HuH-7 (cell line): Measurements from ENCODE around the gene FXYD3.
A peak's percentile ranks its signal among the peaks of the same experiment; 100 is the strongest.
"Not testable (repeated sequence)": the region's sequence is repeated elsewhere in the genome, so short reads cannot be mapped to it uniquely, and the experiment has no call there.

Experiments
- DNase-seq: peaks from one replicate; pipeline ENCODE4 v3.0.0; 2011; ENCODE audit warnings: low spot score

The FXYD3 gene

GRCh38 chr19:35142606-35143230 lies 27.1 kb downstream of the FXYD3 start:
- no peak for DNase-seq

DNA sequence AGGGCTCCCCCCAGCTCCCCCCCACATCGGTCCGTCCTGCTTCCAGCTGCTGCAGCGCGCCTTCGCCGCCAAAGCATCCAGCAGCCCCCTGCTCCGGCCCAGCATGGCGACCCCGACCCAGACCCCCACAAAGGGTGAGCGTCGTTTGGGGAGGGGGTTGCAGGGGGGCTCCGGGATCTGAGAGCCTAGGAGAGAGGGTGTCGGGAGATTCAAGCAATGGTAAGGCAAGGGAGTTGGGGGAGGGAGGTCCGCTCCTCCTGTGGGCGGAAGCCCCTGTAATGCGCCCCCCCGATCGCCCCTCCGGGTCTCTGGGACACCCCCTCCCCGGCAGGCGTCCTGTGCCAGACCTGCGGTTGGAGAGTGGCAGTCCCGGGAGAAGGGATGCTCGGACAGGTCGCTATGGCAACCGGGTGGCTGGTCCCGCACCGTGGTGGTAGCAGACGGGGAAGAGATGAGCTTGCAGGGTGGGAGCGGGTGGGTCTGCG lies 27.6 kb downstream of the FXYD3 start, which contains the start of gene FXYD7:
Gene FXYD7, plus strand, starts transcription at position 25 of the 485 bp plus-strand sequence. Its CDS starts 79 bp downstream, at position 104.
- DNase-seq = no peak

DNA sequence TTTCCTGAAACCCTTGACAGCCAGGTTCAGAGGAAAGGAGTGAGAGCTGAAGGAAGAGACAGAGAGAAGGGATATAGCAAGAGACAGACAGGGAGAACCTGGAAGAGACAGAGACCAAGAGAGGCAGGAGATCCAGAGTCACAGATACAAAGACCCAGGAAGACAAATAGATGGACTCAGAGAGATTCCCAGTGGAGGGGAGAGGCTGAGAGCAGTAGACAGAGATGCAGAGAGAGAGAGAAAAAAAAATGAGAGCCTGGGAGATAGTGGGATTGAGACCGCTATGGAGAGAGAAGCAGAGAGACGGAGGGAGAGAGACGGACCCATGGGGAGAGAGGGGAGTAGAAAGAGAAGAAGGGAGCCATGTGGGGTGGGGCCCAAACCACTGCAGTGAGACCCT lies 28.2 kb downstream of the FXYD3 start:
- no peak for DNase-seq

DNA sequence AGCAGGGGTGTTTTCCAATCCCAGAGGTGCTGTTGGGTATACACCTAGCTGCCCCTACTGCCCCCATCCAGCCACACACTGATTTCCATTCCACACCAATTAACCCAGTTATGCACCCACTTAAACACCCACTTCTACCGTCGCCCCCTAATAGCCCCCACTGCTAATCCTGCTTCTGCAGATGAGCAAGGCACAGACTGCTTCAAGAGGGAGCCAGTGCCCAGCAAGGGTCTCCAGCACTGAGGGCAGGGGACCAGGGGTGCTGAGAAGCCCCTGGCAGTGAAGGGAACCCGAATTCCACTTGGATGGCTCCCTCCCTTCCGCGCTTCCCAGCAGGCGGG lies 28.6 kb downstream of the FXYD3 start:
- no peak for DNase-seq

DNA sequence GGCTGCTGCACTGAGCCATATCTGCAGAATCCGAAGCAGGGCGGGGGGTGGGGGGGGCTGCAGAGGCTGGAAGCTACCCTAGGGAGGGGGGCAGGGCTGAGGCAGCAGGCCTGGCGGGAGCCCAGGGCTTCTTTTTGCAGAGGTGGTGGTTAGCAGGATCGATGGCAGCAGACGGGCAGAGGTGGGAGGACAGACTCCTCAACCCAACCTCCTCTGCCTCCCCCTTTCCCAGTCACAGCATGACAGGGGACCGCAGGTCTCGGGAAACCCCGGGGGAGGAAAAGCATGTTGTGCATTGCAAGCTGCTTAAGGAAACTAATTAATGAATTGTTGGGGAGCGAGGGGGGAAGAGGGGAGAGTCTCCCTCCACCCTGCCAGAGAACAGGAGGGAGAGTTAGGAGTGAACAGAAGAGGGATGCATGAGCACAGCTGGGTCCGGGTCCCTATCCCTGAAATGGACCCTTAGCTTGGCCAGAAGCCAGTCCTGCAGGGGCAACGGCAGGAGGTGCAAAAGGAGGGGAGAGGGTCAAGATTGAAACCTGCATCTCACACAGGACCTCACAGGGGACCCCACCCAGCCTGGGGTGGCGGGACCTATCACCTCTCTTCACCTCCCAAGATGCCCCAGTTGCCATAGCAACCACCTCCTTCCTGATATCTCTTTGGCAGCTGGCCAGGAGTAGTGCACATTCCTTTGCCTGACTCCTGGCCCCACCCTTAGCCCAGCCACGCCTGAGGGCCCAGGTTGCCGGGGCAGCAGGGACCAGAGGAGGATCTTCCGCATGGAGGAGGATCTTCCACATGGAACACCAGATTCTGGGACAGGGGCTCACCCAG lies 29.2 kb downstream of the FXYD3 start:
- DNase-seq = no peak

DNA sequence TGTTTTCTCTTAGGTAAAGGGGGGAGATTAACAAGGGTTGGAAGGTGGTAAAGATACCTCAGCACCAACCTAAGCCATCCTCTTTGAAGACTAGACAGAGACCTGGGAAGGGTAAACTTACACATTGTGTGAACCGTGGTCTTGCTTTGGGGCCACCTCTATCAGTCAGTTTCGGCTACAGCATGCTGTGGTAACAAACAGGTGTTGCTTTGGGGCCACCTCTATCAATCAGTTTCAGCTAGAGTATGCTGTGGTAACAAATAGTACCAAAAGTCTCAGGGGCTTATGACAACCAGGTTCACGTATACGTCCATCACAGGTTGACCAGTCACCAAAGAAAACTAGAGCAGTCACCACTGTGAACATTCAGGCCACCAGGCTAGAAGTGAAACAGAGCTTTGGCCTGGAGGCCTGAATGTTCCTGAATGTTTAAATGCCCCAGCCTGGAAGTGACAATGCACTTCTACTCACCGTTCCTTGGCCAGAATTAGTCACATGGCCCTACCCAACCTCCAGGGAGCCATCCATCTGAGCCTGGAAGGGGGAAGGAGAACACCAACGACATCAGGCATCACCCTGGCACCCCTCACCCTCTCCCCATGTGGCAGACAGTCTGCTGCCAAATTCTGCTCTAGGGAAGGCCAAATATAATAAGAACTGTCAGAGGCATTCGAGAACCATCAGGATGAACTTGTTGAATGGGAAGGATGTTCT lies 31.3 kb downstream of the FXYD3 start:
- DNase-seq = no peak

- DNase-seq = no peak
These were observed 33.8 kb downstream of the FXYD3 start for GRCh38 chr19:35149463-35149862.

GRCh38 chr19:35150445-35150844 lies 34.8 kb downstream of the FXYD3 start:
- no peak for DNase-seq

DNA sequence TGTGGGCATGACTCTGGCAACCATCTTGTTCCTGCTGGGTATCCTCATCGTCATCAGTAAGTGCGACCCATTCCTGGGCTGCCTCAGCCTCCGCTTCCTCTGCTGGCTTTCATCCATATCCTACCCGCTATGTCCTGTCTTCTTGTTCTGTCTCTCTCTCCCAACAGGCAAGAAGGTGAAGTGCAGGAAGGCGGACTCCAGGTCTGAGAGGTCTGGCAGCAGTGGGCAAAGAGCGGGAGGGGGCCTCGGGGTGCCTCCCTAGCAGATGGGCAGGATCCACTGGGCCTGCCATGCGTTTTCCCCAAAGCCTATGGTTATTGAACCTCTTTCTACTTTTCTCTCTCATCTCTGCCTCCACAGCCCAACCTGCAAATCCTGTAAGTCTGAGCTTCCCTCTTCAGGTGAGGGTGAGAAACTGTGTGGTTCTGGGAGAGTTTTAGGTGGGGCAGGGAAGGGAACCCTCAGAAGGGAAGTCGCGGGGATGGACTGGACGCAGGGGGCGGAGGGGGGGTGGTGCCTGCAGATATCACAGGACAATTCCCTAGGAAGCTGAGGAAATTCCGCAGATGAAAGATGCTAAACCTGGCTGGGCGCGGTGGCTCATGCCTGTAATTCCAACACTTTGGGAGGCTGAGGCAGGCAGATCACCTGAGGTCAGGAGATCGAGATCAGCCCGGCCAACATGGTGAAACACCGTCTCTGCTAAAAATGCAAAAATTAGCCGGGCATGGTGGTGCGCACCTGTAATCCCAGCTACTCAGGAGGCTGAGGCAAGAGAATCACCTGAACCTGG lies 35.8 kb downstream of the FXYD3 start:
- DNase-seq = no peak

GRCh38 chr19:35153129-35153522 lies 37.5 kb downstream of the FXYD3 start:
- not testable (repeated sequence) for DNase-seq

GRCh38 chr19:35153701-35154524 lies 38.3 kb downstream of the FXYD3 start:
- DNase-seq = peak; percentile 66

GRCh38 chr19:35154525-35155406 lies 39.1 kb downstream of the FXYD3 start, which contains the start of gene FXYD5:
TSS of gene FXYD5 (plus strand) at chr19:35154735. CDS start at chr19:35155551, 816 bp downstream.
- DNase-seq = no peak

DNA sequence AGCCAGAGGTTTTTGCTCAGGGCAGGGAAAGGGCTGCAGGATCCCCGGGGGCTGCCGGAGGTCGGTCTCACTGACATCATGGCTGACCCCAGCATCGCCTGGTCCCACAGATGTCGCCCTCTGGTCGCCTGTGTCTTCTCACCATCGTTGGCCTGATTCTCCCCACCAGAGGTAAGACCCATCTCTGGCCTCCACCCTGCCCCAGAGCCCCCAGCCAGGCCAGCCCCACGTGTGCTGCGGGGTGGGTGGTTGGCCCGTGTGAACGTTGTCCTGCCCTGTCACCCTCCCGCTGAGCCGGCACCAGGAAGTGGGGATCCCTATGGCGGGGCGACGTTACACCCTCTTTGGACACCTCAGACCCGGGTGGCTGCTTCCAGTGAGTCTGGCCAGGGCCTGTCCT lies 39.8 kb downstream of the FXYD3 start:
- no peak for DNase-seq

DNA sequence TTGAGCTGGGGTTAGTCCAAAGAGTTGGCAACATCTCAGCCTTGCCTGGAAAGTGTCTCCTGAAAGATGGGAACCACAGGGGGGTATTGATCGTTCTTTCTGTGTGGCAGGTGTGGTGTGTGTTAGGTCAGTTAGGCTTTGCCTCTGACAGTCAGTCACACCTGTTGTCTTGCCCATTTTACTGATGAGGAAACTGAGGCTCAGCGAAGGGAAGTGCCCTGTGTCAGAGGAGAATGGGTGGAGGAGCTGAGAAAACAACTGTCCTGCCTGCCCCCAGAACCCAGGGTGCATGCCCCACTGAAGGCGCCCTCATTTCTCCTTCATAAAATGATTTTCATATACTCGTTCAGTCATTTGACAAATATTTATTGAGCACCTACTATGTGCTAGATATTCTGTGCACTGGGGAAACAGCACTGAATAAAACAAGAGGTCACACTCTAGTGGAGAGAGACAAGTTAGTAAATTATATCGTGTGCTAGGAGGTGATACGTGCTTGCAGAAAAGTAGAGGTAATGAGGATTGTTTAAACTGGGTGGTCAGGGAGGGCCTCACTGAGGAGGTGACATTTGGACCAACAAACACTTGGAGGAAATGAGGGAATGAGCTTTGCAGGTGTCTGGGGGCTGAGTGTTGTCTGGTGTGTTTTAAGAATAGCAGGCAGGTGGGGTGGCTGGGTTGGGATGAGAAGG lies 40.5 kb downstream of the FXYD3 start:
- DNase-seq = no peak

GRCh38 chr19:35156673-35157014 lies 41.0 kb downstream of the FXYD3 start:
- no peak for DNase-seq

DNA sequence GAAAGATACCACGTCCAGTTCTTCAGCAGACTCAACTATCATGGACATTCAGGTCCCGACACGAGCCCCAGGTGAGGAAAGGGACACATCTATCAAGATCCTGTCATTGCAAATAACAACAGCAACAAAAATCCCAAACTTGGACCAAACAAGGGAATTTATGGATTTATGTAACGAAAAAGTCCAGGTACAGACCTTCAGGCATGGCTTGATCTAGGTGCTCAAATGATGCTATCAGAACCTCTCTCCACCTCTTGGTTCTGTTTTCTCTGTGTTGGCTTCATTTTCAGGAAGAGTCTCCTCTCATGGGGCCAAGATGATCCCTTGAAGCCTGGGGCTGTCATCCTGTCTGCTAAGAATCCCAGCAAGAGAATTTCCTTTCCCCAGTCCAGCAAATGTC lies 41.8 kb downstream of the FXYD3 start:
- no peak for DNase-seq

DNA sequence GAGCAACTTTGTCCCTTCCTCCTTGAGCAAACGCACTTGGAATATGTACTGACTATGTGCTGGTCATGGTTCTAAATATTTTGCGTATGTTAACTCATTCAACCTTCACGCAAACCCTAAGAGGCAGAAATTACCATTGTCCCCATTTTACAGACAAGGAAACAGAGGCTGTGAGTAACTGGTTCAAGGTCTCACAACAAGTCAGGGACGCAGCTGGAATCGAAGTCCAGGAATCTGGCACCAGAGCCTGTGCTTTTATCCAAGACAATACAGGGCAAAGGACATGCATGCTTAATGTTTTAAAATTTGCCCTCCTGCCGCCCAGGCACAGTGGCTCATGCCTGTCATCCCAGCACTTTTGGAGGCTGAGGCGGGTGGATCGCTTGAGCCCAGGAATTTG lies 44.0 kb downstream of the FXYD3 start:
- DNase-seq = no peak

DNA sequence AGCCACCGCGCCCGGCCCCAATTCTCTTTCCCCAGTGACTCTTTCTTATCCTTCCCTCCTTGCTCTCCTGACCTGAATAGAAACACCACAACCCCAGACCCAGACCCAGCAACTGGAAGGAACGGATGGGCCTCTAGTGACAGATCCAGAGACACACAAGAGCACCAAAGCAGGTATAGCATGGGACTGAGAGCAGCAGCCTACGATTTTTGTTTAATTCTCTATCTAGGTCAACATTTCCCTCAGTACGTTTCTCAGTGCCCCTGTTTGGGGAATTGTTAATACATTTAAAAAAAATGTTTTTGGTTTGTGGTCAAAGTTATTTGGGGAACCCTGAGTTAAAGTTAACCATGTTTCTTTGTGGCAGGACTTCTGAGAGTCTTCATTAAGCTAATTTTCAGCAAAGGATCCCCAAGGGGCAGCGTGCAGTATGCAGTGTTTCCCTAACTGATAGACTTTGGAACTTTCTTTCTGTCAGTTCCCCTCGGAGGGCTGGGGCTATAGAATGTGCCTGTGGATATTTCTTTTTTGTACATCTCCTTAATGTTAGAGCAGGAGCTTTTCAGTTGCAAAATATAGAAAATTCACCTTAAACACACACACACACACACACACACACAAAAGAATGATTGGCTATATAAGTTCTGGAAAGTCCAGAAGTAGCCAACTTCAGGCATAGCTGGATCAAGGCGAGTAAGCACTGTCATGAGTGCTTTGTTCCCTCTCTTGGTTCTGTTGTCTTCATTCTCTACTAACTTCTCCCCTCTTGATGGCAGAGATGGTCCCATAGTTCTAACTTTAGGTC lies 45.2 kb downstream of the FXYD3 start:
- no peak for DNase-seq

GRCh38 chr19:35161434-35161743 lies 45.8 kb downstream of the FXYD3 start:
- DNase-seq = no peak
